AG09319 (cell line): ENCODE data around the gene TRPV5.

Source experiments
- DNase-seq: peaks from one replicate; pipeline ENCODE4 v3.0.0-alpha.2; 2010; ENCODE audit warnings: low read depth; ENCODE audit errors: extremely low read depth
- CTCF ChIP-seq: IDR thresholded peaks from 2 replicates; pipeline ENCODE4 v1.5.1; 2011; ENCODE audit warnings: low read depth, mild to moderate bottlenecking, inconsistent platforms, low read length, moderate library complexity

The TRPV5 gene

GRCh38 chr7:142894985-142895593 is 38.5 kb downstream of the TRPV5 start:
- no peak for DNase-seq
- TF ChIP-seq CTCF: no peak

GRCh38 chr7:142894112-142894984 is 39.2 kb downstream of the TRPV5 start:
- DNase-seq: no peak
- TF ChIP-seq CTCF: no peak

- no peak for TF ChIP-seq CTCF
- no peak for DNase-seq
These were observed 40.6 kb downstream of the TRPV5 start for GRCh38 chr7:142892951-142893350.

- DNase-seq: no peak
- no peak for TF ChIP-seq CTCF
These were observed 42.0 kb downstream of the TRPV5 start for GRCh38 chr7:142891490-142892082.

GRCh38 chr7:142890874-142891485 is 42.6 kb downstream of the TRPV5 start:
- no peak for DNase-seq
- no peak for TF ChIP-seq CTCF

GRCh38 chr7:142889816-142890215 is 43.7 kb downstream of the TRPV5 start:
- DNase-seq: no peak
- no peak for TF ChIP-seq CTCF
